Measurements from ENCODE around the gene NANOS3.
A peak's percentile ranks its signal among the peaks of the same experiment; 100 is the strongest.

DNA sequence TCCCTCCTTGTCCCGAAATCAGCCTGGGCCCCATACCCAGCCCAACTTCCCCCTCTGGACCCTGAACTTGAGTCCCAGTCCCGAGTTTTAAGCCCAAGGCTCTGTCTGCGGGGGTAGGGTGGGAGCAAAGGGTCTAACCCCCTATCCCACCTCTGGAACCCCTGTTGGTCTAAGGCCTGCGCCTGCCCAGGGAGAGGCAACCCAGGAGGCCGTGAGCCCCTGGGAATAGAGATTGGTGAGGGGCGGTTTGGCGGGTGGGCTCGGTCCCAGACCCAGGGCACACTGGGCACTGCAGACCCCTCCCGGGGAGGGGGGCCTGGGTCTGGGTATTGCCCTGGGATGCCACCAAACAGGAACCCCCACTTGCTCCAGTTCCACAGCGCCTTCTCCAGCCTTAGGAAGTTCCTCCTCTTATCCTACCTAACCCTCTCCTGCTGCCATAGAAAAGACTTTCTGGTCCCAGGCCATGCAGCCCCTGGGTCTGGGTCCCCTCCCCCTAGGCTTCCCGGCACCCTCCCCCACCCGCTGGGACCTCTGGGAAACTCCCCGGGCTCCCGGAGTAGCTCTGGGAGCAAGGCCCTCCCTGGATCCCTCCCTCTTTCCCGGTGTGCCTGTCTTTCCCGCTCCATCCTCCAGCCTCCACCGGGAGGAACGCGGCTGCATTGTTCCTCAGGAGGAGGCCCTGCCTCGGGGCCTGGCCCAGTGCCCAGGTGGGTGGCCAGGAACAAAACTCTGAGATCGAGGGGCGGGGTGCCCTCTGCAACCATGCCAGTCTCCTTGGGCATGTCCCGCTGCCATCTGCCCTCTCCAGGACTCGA, 33.6 kb upstream of the NANOS3 start:
- peak; percentile 40 for TF ChIP-seq POLR2A (IDR thresholded peaks at IDR 0.05)
- TF ChIP-seq, protein P1, sequence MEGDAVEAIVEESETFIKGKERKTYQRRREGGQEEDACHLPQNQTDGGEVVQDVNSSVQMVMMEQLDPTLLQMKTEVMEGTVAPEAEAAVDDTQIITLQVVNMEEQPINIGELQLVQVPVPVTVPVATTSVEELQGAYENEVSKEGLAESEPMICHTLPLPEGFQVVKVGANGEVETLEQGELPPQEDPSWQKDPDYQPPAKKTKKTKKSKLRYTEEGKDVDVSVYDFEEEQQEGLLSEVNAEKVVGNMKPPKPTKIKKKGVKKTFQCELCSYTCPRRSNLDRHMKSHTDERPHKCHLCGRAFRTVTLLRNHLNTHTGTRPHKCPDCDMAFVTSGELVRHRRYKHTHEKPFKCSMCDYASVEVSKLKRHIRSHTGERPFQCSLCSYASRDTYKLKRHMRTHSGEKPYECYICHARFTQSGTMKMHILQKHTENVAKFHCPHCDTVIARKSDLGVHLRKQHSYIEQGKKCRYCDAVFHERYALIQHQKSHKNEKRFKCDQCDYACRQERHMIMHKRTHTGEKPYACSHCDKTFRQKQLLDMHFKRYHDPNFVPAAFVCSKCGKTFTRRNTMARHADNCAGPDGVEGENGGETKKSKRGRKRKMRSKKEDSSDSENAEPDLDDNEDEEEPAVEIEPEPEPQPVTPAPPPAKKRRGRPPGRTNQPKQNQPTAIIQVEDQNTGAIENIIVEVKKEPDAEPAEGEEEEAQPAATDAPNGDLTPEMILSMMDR (IDR thresholded peaks at IDR 0.05) = peak in 1 of 4 experiments; percentile 10
- TF ChIP-seq POLR2AphosphoS5 (IDR thresholded peaks at IDR 0.05) = peak; percentile 58

All from prostate gland (tissue), 2 donors.